OCI-LY7 (cell line): ENCODE data around the gene ADIG.

Experiments used
- CTCF ChIP-seq: fragments of 200-600 bp; sonication (generic); conservative IDR thresholded peaks from 2 replicates; pipeline ENCODE4 v1.5.1; 2014; ENCODE audit warnings: mild to moderate bottlenecking, antibody characterized with exemption, low read length, moderate library complexity, mixed read lengths
- EZH2phosphoT487 ChIP-seq: fragments of 200-600 bp; sonication (generic); IDR thresholded peaks from 2 replicates; pipeline ENCODE4 v1.6.1; 2018; ENCODE audit warnings: low read depth, borderline replicate concordance, mild to moderate bottlenecking, mixed run types, antibody characterized with exemption, low read length, moderate library complexity, mixed read lengths

- TF ChIP-seq CTCF (no peak), EZH2phosphoT487 (no peak)
Observed at GRCh38 chr20:38537176-38537575, 43.8 kb upstream of the ADIG start.
